ENCODE measurements around the gene LRRK1.
A peak's percentile ranks its signal among the peaks of the same experiment; 100 is the strongest.

LRRK1 gene

GRCh38 chr15:100914876-100915275, 4.3 kb upstream of the LRRK1 start:
- Histone ChIP-seq H3K36me3 (ENCODE audit: insufficient read depth, low read length) (no peaks in the 10 kb centered on the region), H3K27ac (ENCODE audit: low read depth, low read length) (no peak overlapping the region), H3K4me3 (ENCODE audit: low read length) (no peak overlapping the region), H3K4me1 (ENCODE audit: insufficient read depth, low read length) (no peaks in the 10 kb centered on the region), H3K9me3 (ENCODE audit: insufficient read depth, low read depth, low read length) (0 out of 2 replicates have a peak, but pooled peaks cover 3% of the 10 kb centered on the region), H3K27me3 (ENCODE audit: insufficient read depth, low read length) (peaks cover 31% of the 10 kb centered on the region), H3K9ac (ENCODE audit: low read depth, low read length) (no peak overlapping the region)
- WGBS = 64% methylated on average over 6 of the region's 6 CpGs

DNA sequence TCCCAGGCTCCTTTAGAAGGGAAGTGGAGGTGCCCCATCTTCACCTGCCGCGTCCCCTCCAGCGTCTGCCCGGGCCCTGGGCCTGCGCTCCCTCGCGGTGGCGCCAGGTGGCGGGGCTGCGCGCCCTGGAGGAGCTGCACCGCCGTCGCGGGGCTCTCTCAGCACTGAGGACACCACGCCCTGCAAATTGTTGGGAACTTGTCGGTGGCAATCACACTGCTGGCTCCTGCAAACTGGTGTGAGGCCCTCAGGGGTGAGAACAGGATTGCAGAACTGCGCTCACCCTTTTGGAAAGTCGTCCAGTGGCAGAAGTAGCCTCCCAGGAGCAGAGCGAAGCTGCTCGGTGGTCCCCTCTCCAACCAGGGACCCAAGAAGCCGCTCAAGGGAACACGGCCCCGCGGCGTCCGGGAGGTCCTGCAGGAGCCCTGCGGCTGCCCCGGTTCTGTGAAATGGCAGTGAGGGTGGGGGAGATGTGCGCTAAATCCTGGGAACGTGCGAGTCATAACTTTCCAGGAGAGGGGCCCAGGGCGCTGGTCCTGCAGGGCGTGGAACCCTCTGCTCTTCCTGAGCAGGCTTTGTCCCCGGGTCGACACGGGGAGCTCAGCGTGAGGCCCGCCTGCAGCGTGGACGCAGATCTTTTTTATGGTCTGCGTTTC, 995 bp upstream of the LRRK1 start:
- Histone ChIP-seq H3K27ac (ENCODE audit: low read depth, low read length) (no peak overlapping the region), H3K4me3 (ENCODE audit: low read length) (peak overlapping the region; percentile 40), H3K9me3 (ENCODE audit: insufficient read depth, low read depth, low read length) (no peaks in the 10 kb centered on the region), H3K9ac (ENCODE audit: low read depth, low read length) (no peak overlapping the region), H3K36me3 (ENCODE audit: insufficient read depth, low read length) (no peaks in the 10 kb centered on the region), H3K4me1 (ENCODE audit: insufficient read depth, low read length) (no peaks in the 10 kb centered on the region), H3K27me3 (ENCODE audit: insufficient read depth, low read length) (peaks cover 64% of the 10 kb centered on the region)
- WGBS = 2% methylated on average over 41 of the region's 42 CpGs

DNA sequence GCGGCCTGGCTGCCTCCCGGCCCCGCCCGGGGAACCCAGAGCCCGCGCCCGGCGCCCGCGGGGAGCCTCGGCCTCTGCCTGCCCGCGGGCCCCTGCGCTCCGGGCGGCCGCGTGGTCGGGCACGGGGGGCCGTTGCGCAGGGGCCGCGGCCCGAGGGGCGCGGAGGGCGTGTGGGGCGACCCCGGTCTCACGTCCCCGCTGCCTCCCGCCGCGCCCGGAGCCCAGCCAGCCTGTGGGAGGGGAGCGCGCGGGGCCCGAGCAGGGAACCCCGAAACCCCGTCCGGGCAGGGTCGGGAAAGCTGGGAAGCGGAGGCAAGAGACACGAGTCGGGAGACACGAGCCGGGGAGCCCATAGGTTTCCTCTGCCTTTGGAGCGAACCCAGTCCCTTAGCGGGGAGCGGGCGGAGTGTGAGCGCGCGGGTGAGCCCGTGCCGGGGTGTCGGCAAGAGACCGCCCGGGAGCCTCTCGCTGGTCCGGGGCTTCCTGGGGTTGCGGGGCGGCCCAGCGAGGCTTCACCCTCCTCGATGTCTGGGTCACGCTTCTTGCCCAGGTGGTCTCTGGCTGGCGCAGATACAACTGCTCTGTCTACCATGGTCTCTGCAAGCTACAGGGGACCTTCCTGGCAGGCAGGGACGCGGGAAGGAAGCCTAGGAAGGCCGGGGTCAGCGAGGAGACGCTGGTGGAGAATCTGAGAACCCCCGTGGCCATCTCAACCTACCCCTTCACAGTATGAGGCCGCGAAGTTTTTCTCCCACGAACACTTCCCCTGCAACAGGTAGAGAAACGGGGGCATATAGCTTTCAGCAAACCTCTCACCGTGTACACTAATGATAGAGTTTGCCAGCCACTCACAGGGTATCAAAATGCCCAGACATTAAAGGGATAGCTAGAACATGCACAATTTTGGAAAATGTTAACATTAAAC, 586 bp downstream of the LRRK1 start:
- Histone ChIP-seq H3K36me3 (ENCODE audit: insufficient read depth, low read length) (no peaks in the 10 kb centered on the region), H3K27ac (ENCODE audit: low read depth, low read length) (no peak overlapping the region), H3K4me3 (ENCODE audit: low read length) (peak overlapping the region; percentile 51), H3K27me3 (ENCODE audit: insufficient read depth, low read length) (peaks cover 72% of the 10 kb centered on the region), H3K9ac (ENCODE audit: low read depth, low read length) (no peak overlapping the region; the same call in 1 of the 2 replicates), H3K4me1 (ENCODE audit: insufficient read depth, low read length) (no peaks in the 10 kb centered on the region), H3K9me3 (ENCODE audit: insufficient read depth, low read depth, low read length) (no peaks in the 10 kb centered on the region)
- WGBS = 3% methylated on average over 80 of the region's 80 CpGs

- no peaks in the 10 kb centered on the region for H3K9me3 ChIP-seq (ENCODE audit: insufficient read depth, low read depth, low read length)
- WGBS = 84% methylated on average over 6 of the region's 8 CpGs
- no peak overlapping the region for H3K9ac ChIP-seq (ENCODE audit: low read depth, low read length)
- H3K36me3 ChIP-seq (ENCODE audit: insufficient read depth, low read length) = no peaks in the 10 kb centered on the region
- H3K27me3 ChIP-seq (ENCODE audit: insufficient read depth, low read length) = peaks cover 72% of the 10 kb centered on the region
- no peak overlapping the region for H3K27ac ChIP-seq (ENCODE audit: low read depth, low read length)
- no peaks in the 10 kb centered on the region for H3K4me1 ChIP-seq (ENCODE audit: insufficient read depth, low read length)
- H3K4me3 ChIP-seq (ENCODE audit: low read length) = no peak overlapping the region
These were observed 1.5 kb downstream of the LRRK1 start for GRCh38 chr15:100920516-100921135.

- Histone ChIP-seq H3K27me3 (ENCODE audit: insufficient read depth, low read length) (peaks cover 64% of the 10 kb centered on the region), H3K9me3 (ENCODE audit: insufficient read depth, low read depth, low read length) (no peaks in the 10 kb centered on the region), H3K9ac (ENCODE audit: low read depth, low read length) (no peak overlapping the region), H3K27ac (ENCODE audit: low read depth, low read length) (no peak overlapping the region), H3K36me3 (ENCODE audit: insufficient read depth, low read length) (no peaks in the 10 kb centered on the region), H3K4me3 (ENCODE audit: low read length) (no peak overlapping the region), H3K4me1 (ENCODE audit: insufficient read depth, low read length) (no peaks in the 10 kb centered on the region)
- 86% methylated on average over 13 of the region's 13 CpGs for WGBS
These were observed 3.3 kb downstream of the LRRK1 start for GRCh38 chr15:100922192-100923040.

DNA sequence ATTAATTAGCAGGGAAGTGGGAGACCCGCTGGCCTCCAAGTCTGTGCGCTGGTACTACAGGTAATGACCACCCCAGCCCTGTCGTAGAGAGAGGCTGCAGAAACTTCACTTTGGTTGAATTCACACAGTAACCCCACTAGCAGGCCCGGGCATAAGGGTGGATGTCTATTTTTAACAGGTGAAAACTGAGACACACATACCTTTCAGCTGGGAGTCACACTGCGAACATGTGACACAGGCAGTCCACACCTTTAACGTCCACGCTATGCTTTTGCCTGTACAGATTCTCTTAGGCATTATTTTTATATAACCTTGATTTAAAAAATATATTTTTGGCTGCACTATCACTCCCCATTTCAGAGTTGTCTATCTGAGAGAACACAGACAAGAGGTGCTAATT, 3.9 kb downstream of the LRRK1 start:
- H3K9ac ChIP-seq (ENCODE audit: low read depth, low read length) = no peak overlapping the region
- no peaks in the 10 kb centered on the region for H3K9me3 ChIP-seq (ENCODE audit: insufficient read depth, low read depth, low read length)
- 94% methylated on average over 7 of the region's 7 CpGs for WGBS
- no peak overlapping the region for H3K27ac ChIP-seq (ENCODE audit: low read depth, low read length)
- H3K27me3 ChIP-seq (ENCODE audit: insufficient read depth, low read length) = peaks cover 58% of the 10 kb centered on the region
- no peaks in the 10 kb centered on the region for H3K36me3 ChIP-seq (ENCODE audit: insufficient read depth, low read length)
- H3K4me1 ChIP-seq (ENCODE audit: insufficient read depth, low read length) = no peaks in the 10 kb centered on the region
- no peak overlapping the region for H3K4me3 ChIP-seq (ENCODE audit: low read length)

DNA sequence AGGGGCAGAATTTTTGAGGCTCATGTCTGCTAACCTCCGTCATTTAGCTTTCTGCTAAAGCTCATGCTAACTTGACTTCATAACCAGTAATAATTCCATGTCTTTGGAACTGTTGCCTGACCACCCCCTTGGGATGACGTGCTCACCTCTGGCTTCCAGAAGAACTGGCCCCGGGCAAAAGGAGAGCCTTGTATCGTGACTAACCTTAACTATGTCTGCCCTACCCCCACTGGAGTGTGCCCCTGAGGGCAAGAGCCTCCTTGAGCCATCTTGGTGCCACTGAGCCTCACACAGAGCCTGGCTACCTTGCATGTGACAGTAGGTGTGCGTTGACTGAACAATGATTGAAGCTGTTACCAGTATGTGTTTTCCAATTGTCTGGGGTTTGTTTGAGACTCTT, 4.7 kb downstream of the LRRK1 start:
- H3K36me3 ChIP-seq (ENCODE audit: insufficient read depth, low read length) = no peaks in the 10 kb centered on the region
- H3K9me3 ChIP-seq (ENCODE audit: insufficient read depth, low read depth, low read length) = no peaks in the 10 kb centered on the region
- no peak overlapping the region for H3K4me3 ChIP-seq (ENCODE audit: low read length)
- WGBS = 85% methylated on average over 5 of the region's 5 CpGs
- H3K4me1 ChIP-seq (ENCODE audit: insufficient read depth, low read length) = peaks cover 5% of the 10 kb centered on the region; the same call in 1 of the 2 replicates
- peaks cover 50% of the 10 kb centered on the region for H3K27me3 ChIP-seq (ENCODE audit: insufficient read depth, low read length)
- no peak overlapping the region for H3K9ac ChIP-seq (ENCODE audit: low read depth, low read length)
- H3K27ac ChIP-seq (ENCODE audit: low read depth, low read length) = no peak overlapping the region

- Histone ChIP-seq H3K27me3 (ENCODE audit: insufficient read depth, low read length) (peaks cover 46% of the 10 kb centered on the region), H3K9ac (ENCODE audit: low read depth, low read length) (no peak overlapping the region), H3K4me3 (ENCODE audit: low read length) (no peak overlapping the region), H3K4me1 (ENCODE audit: insufficient read depth, low read length) (peaks cover 8% of the 10 kb centered on the region; the same call in 1 of the 2 replicates), H3K9me3 (ENCODE audit: insufficient read depth, low read depth, low read length) (no peaks in the 10 kb centered on the region), H3K27ac (ENCODE audit: low read depth, low read length) (no peak overlapping the region), H3K36me3 (ENCODE audit: insufficient read depth, low read length) (no peaks in the 10 kb centered on the region)
- WGBS = 95% methylated on average over 11 of the region's 11 CpGs
These were observed 5.3 kb downstream of the LRRK1 start for GRCh38 chr15:100924436-100924835.

GRCh38 chr15:100925480-100925879, 6.3 kb downstream of the LRRK1 start:
- H3K4me1 ChIP-seq (ENCODE audit: insufficient read depth, low read length) = peaks cover 13% of the 10 kb centered on the region; the same call in 1 of the 2 replicates
- H3K27me3 ChIP-seq (ENCODE audit: insufficient read depth, low read length) = peaks cover 35% of the 10 kb centered on the region
- 97% methylated on average over 8 of the region's 8 CpGs for WGBS
- H3K36me3 ChIP-seq (ENCODE audit: insufficient read depth, low read length) = no peaks in the 10 kb centered on the region
- H3K9me3 ChIP-seq (ENCODE audit: insufficient read depth, low read depth, low read length) = no peaks in the 10 kb centered on the region
- H3K27ac ChIP-seq (ENCODE audit: low read depth, low read length) = no peak overlapping the region
- H3K9ac ChIP-seq (ENCODE audit: low read depth, low read length) = no peak overlapping the region
- no peak overlapping the region for H3K4me3 ChIP-seq (ENCODE audit: low read length)

DNA sequence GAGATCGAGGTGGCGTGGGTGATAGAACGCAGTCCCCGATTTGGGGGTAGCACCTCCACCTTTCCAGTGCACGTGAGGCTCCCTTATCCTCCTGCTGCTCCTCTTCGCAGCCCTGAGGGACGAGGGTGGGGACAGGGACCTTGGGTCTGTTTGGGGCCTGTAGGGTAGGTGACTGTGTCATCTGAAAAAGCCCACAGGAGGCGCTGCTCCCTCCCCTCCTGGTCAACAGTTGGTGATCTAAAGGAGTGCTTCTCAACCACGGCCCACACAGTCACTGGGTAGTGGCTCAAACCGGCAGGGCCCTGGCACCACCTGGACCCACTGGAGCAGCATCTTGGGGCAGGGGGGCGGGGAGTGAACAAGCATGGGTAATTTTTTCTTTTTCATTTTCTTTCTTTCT, 7.1 kb downstream of the LRRK1 start:
- H3K4me3 ChIP-seq (ENCODE audit: low read length) = no peak overlapping the region
- H3K36me3 ChIP-seq (ENCODE audit: insufficient read depth, low read length) = no peaks in the 10 kb centered on the region
- no peaks in the 10 kb centered on the region for H3K9me3 ChIP-seq (ENCODE audit: insufficient read depth, low read depth, low read length)
- no peak overlapping the region for H3K27ac ChIP-seq (ENCODE audit: low read depth, low read length)
- peaks cover 27% of the 10 kb centered on the region for H3K27me3 ChIP-seq (ENCODE audit: insufficient read depth, low read length)
- peaks cover 13% of the 10 kb centered on the region; the same call in 1 of the 2 replicates for H3K4me1 ChIP-seq (ENCODE audit: insufficient read depth, low read length)
- H3K9ac ChIP-seq (ENCODE audit: low read depth, low read length) = no peak overlapping the region
- WGBS = 78% methylated on average over 9 of the region's 11 CpGs
